Transverse colon (tissue), 4 donors: Measurements from ENCODE around the gene SOHLH1. TPM values are rescaled to one million over a fixed set of nuclear protein-coding genes. Genes with fewer than 3 reads are reported as not detected.

Experiments
- DNase-seq: peaks from one replicate; pipeline ENCODE4 v3.0.0-alpha.2; 2019
- H3K27ac ChIP-seq, 4 donors: fragments of 200-600 bp; sonication (generic); 2 replicates each; pipeline ENCODE4 v1.5.1; 2016 to 2018; ENCODE audit warnings: inconsistent platforms in 4 of 4
- H3K27me3 ChIP-seq: fragments of 200-600 bp; sonication (generic); 2 replicates; pipeline ENCODE4 v1.5.1; 2017; ENCODE audit warnings: inconsistent platforms
- H3K36me3 ChIP-seq, 4 donors: fragments of 200-600 bp; sonication (generic); 2 replicates each; pipeline ENCODE4 v1.5.1; 2017 to 2019; ENCODE audit warnings: inconsistent platforms in 4 of 4
- H3K4me1 ChIP-seq, 4 donors: fragments of 200-600 bp; sonication (generic); 2 replicates each; pipeline ENCODE4 v1.5.1; 2017 to 2020; ENCODE audit warnings: inconsistent platforms in 4 of 4
- H3K4me3 ChIP-seq, 4 donors: fragments of 200-600 bp; sonication (generic); 1 replicate in 1 of 4; 2 replicates in 3 of 4; pipeline versions ENCODE4 v1.5.1 to v1.6.1; 2017 to 2019; ENCODE audit warnings: inconsistent platforms in 4 of 4
- H3K9me3 ChIP-seq, 2 donors: fragments of 200-600 bp; sonication (generic); 2 replicates each; pipeline ENCODE4 v1.5.1; 2017 to 2019; ENCODE audit warnings: inconsistent platforms in 2 of 2
- CTCF ChIP-seq, 5 experiments: fragments of 200-600 bp in 3 of 5; fragments of 450-650 bp in 2 of 5; sonication (generic) in 3 of 5; IDR thresholded peaks; 1 replicate in 2 of 5; 2 replicates in 3 of 5; pipeline ENCODE4 v1.5.1; 2016 to 2017; ENCODE audit warnings: antibody characterized with exemption in 5 of 5, inconsistent platforms in 3 of 5, mild to moderate bottlenecking in 2 of 5, moderate library complexity in 1 of 5
- EP300 ChIP-seq: sonication (generic); formaldehyde crosslinking; IDR thresholded peaks from one replicate; pipeline ENCODE4 v1.6.1; 2017; ENCODE audit warnings: antibody characterized with exemption, low read depth
- POLR2A ChIP-seq: fragments of 450-650 bp; IDR thresholded peaks from one replicate; pipeline ENCODE4 v1.6.1; 2016; ENCODE audit warnings: antibody characterized with exemption, mild to moderate bottlenecking, moderate library complexity
- POLR2AphosphoS5 ChIP-seq, 3 donors: sonication (generic); formaldehyde crosslinking; IDR thresholded peaks; one replicate each; pipeline ENCODE4 v1.6.1; 2016; ENCODE audit warnings: antibody characterized with exemption in 3 of 3
- WGBS, 2 donors: methylation state at CpG; one replicate each; pipeline ENCODE4 v1.1.5; 2018; ENCODE audit warnings: low coverage in 1 of 2; 5-methylcytosine and 5-hydroxymethylcytosine counted together
- in situ Hi-C, 4 donors: fragments of 200-750 bp; cut with MboI; loops; one replicate each; pipeline versions ENCODE4 v1.15.0 to v1.15.1; 2017; ENCODE audit warnings: low sequenced_read_pairs in 3 of 4, low pct_ligation_motif_present in 1 of 4, low pct_unique_long_range_greater_than_20kb in 1 of 4
- intact Hi-C: fragments of 100-400 bp; cut with DNase I; formaldehyde crosslinking; loops from one replicate; pipeline ENCODE4 v1.15.1; 2023; ENCODE audit warnings: low total_unique reads
- total RNA-seq, 4 donors: library from RNA; depleted of rRNA; stranded (reverse); fragments of >200 nt; gene quantifications; one replicate each; pipeline ENCODE4 v1.1.0, GENCODE V29; 2016

The SOHLH1 gene
- total RNA-seq, 4 donors from 2014 or later: not detected

GRCh38 chr9:135736272-135736978 is 37.1 kb upstream of the SOHLH1 start:
- 38% methylated on average over 17 of the region's 78 CpGs; no CpG with 5 or more reads in 1 of the 2 donors for WGBS, 2 donors
- H3K27ac ChIP-seq: no peak overlapping the region
- TF ChIP-seq CTCF (IDR thresholded peaks at IDR 0.05) (no peak), POLR2A (no peak), POLR2AphosphoS5 (IDR thresholded peaks at IDR 0.05) (no peak), EP300 (no peak)
- H3K4me1 ChIP-seq: no peaks in the 10 kb centered on the region
- H3K9me3 ChIP-seq: no peaks in the 10 kb centered on the region
- H3K4me3 ChIP-seq: no peak overlapping the region
- intact Hi-C loops: no loop called here
- in situ Hi-C loops: no loop called here
- no peak for DNase-seq
- peaks cover 44% of the 10 kb centered on the region for H3K27me3 ChIP-seq
- no peaks in the 10 kb centered on the region for H3K36me3 ChIP-seq

- H3K27ac ChIP-seq: no peak overlapping the region
- H3K4me1 ChIP-seq: no peaks in the 10 kb centered on the region
- no peak for TF ChIP-seq CTCF (IDR thresholded peaks at IDR 0.05)
- no peak for TF ChIP-seq POLR2AphosphoS5 (IDR thresholded peaks at IDR 0.05)
- TF ChIP-seq POLR2A: no peak
- TF ChIP-seq EP300: no peak
- WGBS, 2 donors: 83% methylated on average over 26 of the region's 27 CpGs; no CpG with 5 or more reads in 1 of the 2 donors
- intact Hi-C loops: no loop called here
- H3K27me3 ChIP-seq: peaks cover 44% of the 10 kb centered on the region
- no peaks in the 10 kb centered on the region for H3K9me3 ChIP-seq
- no peak overlapping the region for H3K4me3 ChIP-seq
- DNase-seq: no peak
- in situ Hi-C loops: no loop called here
- H3K36me3 ChIP-seq: no peaks in the 10 kb centered on the region
These were observed 35.4 kb upstream of the SOHLH1 start for GRCh38 chr9:135734616-135735144.

- Histone ChIP-seq H3K27ac (no peak overlapping the region), H3K4me1 (no peaks in the 10 kb centered on the region), H3K27me3 (peaks cover 33% of the 10 kb centered on the region), H3K4me3 (no peak overlapping the region), H3K36me3 (no peaks in the 10 kb centered on the region), H3K9me3 (no peaks in the 10 kb centered on the region)
- no peak for TF ChIP-seq EP300
- TF ChIP-seq POLR2A: no peak
- TF ChIP-seq CTCF (IDR thresholded peaks at IDR 0.05): no peak
- TF ChIP-seq POLR2AphosphoS5 (IDR thresholded peaks at IDR 0.05): no peak
- in situ Hi-C loops: no loop called here
- no peak for DNase-seq
- WGBS, 2 donors: 20 to 50% methylated on average over 2 to 6 of the region's 6 CpGs
- intact Hi-C loops: no loop called here
These were observed 33.4 kb upstream of the SOHLH1 start for GRCh38 chr9:135732569-135733257.

GRCh38 chr9:135731454-135731853 is 32.2 kb upstream of the SOHLH1 start:
- TF ChIP-seq POLR2AphosphoS5 (IDR thresholded peaks at IDR 0.05) (no peak), EP300 (no peak), POLR2A (no peak), CTCF (IDR thresholded peaks at IDR 0.05) (no peak)
- no peaks in the 10 kb centered on the region for H3K9me3 ChIP-seq
- H3K27ac ChIP-seq: no peak overlapping the region
- peaks cover 25% of the 10 kb centered on the region for H3K27me3 ChIP-seq
- in situ Hi-C loops (no loop called here), intact Hi-C loops (no loop called here)
- no peaks in the 10 kb centered on the region for H3K4me1 ChIP-seq
- DNase-seq: no peak
- 88 to 90% methylated on average over 5 to 12 of the region's 12 CpGs for WGBS, 2 donors
- no peaks in the 10 kb centered on the region for H3K36me3 ChIP-seq
- no peak overlapping the region for H3K4me3 ChIP-seq
